Measurements from ENCODE around the gene GLI3. TPM values are rescaled to one million over a fixed set of nuclear protein-coding genes. Genes with fewer than 3 reads are reported as not detected.

Gene GLI3
- total and polyA plus RNA-seq, 11 donors: 0.50 to 14.4 (median 5.7) TPM

GRCh38 chr7:42227021-42227420 is 10.0 kb downstream of the GLI3 start:
- Histone ChIP-seq H3K4me1 (peaks cover 0 to 14% (median 3%) of the 10 kb centered on the region in 12 donors), H3K27me3 (peaks cover 0 to 33% (median 0%) of the 10 kb centered on the region in 9 donors), H3K4me3 (no peak overlapping the region), H3K27ac (no peak overlapping the region), H3K9me3 (no peaks in the 10 kb centered on the region), H3K36me3 (no peaks in the 10 kb centered on the region)
- ATAC-seq: no peak
- WGBS, 4 donors: 67 to 79% (median 71%) methylated on average over 5 of the region's 5 CpGs
- no peak for DNase-seq
- intact Hi-C loops (cut with DNase I): no loop called here
- TF ChIP-seq POLR2A (IDR thresholded peaks at IDR 0.05): no peak
- TF ChIP-seq CTCF (IDR thresholded peaks at IDR 0.05): no peak

- intact Hi-C loops (cut with DNase I): no loop called here
- Histone ChIP-seq H3K36me3 (no peaks in the 10 kb centered on the region), H3K4me3 (no peak overlapping the region), H3K4me1 (peaks cover 0 to 14% (median 3%) of the 10 kb centered on the region in 12 donors), H3K9me3 (no peaks in the 10 kb centered on the region), H3K27me3 (peaks cover 0 to 32% (median 0%) of the 10 kb centered on the region in 9 donors), H3K27ac (no peak overlapping the region)
- TF ChIP-seq CTCF (IDR thresholded peaks at IDR 0.05): no peak
- no peak for TF ChIP-seq POLR2A (IDR thresholded peaks at IDR 0.05)
- 78 to 85% (median 84%) methylated on average over 5 of the region's 5 CpGs for WGBS, 4 donors
- DNase-seq: no peak
- no peak for ATAC-seq
Measured at GRCh38 chr7:42226354-42226941, 10.6 kb downstream of the GLI3 start.

GRCh38 chr7:42224391-42225003 is 12.5 kb downstream of the GLI3 start:
- H3K4me1 ChIP-seq: peaks cover 0 to 13% (median 3%) of the 10 kb centered on the region in 12 donors
- no peak overlapping the region for H3K27ac ChIP-seq
- no peak overlapping the region for H3K4me3 ChIP-seq
- 87 to 96% (median 91%) methylated on average over 8 of the region's 8 CpGs for WGBS, 4 donors
- no peak for DNase-seq
- no peaks in the 10 kb centered on the region for H3K9me3 ChIP-seq
- intact Hi-C loops (cut with DNase I): no loop called here
- no peaks in the 10 kb centered on the region for H3K36me3 ChIP-seq
- no peak for ATAC-seq
- peaks cover 0 to 29% (median 0%) of the 10 kb centered on the region in 9 donors for H3K27me3 ChIP-seq
- TF ChIP-seq POLR2A (IDR thresholded peaks at IDR 0.05): no peak
- TF ChIP-seq CTCF (IDR thresholded peaks at IDR 0.05): no peak

- intact Hi-C loops (cut with DNase I): no loop called here
- DNase-seq: no peak
- TF ChIP-seq CTCF (IDR thresholded peaks at IDR 0.05) (no peak), POLR2A (IDR thresholded peaks at IDR 0.05) (no peak)
- WGBS, 4 donors: 67 to 75% (median 71%) methylated on average over 11 of the region's 11 CpGs
- peaks cover 0 to 15% (median 0%) of the 10 kb centered on the region in 9 donors for H3K27me3 ChIP-seq
- no peaks in the 10 kb centered on the region for H3K9me3 ChIP-seq
- H3K4me1 ChIP-seq: peaks cover 0 to 4% (median 1%) of the 10 kb centered on the region in 12 donors
- H3K36me3 ChIP-seq: no peaks in the 10 kb centered on the region
- H3K27ac ChIP-seq: peak overlapping the region in 1 of 12 donors; percentile 39
- no peak for ATAC-seq
- no peak overlapping the region for H3K4me3 ChIP-seq
Measured at GRCh38 chr7:42222891-42223290, 14.1 kb downstream of the GLI3 start.

All from heart left ventricle (tissue), 16 donors.